ENCODE results near the gene VPS8. TPM values are rescaled to one million over a fixed set of nuclear protein-coding genes. Genes with fewer than 3 reads are reported as not detected.

VPS8 gene
- total RNA-seq, 1 donor from 2014 or later = 62.9 TPM

DNA sequence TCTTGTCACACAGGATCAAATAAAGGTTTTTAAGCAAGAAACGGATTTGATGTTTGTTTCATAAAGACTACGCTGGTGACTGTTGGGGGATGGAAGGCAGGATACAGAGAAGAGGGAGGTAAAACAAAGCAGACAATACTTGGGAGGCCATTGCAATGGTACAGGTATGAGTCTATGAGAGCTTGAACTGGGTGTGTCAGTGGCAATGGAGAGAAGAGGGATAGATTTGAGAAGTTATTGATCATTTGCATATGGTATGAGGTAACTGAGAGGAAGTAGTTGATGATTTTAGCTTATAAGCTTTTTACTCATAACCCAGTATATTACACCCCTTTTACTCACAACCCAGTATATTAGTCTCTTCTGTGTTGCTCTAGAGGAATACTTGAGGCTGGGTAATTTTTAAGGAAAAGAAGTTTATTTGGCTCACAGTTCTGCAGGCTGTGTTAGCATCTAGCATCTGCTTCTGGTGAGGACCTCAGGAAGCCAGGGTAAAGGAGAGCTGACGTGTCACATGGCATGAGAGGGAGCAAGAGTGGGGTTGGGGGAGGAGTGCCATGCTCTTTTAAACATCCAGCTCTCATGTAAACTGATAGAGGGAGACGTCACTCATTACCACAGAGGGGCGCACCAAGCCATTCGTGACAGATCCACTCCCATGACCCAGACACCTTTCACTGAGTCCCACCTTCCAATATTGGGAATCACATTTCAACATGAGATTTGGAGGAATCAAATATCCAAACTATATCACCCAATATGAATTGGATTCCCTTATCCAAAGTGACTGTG lies 153.9 kb downstream of the VPS8 start:
- Histone ChIP-seq H3K36me3 (peaks cover 31% of the 10 kb centered on the region), H3K27ac (no peak overlapping the region), H3K4me1 (no peaks in the 10 kb centered on the region), H3K27me3 (no peaks in the 10 kb centered on the region), H3K4me3 (no peak overlapping the region), H3K9me3 (no peaks in the 10 kb centered on the region)
- ATAC-seq (no peak), DNase-seq (no peak)
- TF ChIP-seq, protein P1, sequence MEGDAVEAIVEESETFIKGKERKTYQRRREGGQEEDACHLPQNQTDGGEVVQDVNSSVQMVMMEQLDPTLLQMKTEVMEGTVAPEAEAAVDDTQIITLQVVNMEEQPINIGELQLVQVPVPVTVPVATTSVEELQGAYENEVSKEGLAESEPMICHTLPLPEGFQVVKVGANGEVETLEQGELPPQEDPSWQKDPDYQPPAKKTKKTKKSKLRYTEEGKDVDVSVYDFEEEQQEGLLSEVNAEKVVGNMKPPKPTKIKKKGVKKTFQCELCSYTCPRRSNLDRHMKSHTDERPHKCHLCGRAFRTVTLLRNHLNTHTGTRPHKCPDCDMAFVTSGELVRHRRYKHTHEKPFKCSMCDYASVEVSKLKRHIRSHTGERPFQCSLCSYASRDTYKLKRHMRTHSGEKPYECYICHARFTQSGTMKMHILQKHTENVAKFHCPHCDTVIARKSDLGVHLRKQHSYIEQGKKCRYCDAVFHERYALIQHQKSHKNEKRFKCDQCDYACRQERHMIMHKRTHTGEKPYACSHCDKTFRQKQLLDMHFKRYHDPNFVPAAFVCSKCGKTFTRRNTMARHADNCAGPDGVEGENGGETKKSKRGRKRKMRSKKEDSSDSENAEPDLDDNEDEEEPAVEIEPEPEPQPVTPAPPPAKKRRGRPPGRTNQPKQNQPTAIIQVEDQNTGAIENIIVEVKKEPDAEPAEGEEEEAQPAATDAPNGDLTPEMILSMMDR (IDR thresholded peaks at IDR 0.05) = peak; percentile 6
- intact Hi-C loops (cut with DNase I) = no loop called here

DNA sequence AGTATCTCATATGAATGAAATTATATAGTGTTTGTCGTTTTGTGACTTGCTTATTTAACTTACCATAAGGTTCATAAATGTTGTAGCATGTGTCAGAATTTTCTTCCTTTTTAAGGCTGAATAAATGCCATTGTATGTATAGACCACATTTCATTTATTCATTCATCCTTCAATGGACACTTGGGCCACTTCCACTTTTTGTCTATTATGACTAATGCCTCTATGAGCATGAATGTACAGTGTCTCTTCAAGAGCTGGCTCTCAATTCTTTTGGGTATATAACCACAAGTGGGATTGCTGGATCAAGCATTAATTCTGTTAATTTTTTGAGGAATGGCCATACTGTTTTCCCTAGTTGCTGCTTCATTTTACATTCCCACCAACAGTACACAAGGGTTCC lies 156.1 kb downstream of the VPS8 start:
- Histone ChIP-seq H3K9me3 (no peaks in the 10 kb centered on the region), H3K4me3 (no peak overlapping the region), H3K27me3 (no peaks in the 10 kb centered on the region), H3K4me1 (no peaks in the 10 kb centered on the region), H3K27ac (no peak overlapping the region), H3K36me3 (peaks cover 48% of the 10 kb centered on the region)
- DNase-seq (no peak), ATAC-seq (no peak)
- TF ChIP-seq, protein P1 (IDR thresholded peaks at IDR 0.05) = no peak
- intact Hi-C loops (cut with DNase I) = no loop called here

DNA sequence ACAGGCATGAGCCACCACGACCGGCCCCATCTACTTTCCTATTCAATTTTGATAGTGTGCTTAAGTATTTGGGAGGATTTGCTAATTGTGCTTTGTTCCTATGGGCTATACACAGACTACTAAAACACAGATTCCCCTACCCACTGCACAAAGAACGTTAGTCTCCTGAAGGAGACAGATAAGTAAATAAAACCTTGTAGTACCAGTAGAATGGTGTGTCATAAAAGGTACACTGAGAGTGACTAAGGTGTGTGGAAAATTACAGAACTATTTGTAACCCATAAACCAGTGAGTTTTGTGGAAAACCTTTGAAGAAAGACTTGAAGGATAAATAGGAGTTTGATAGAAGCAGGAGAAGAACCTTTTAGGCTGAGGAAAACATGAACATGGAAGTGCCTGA lies 158.2 kb downstream of the VPS8 start:
- ATAC-seq (no peak), DNase-seq (no peak)
- Histone ChIP-seq H3K4me3 (no peak overlapping the region), H3K27me3 (no peaks in the 10 kb centered on the region), H3K36me3 (peaks cover 36% of the 10 kb centered on the region), H3K9me3 (peaks cover 3% of the 10 kb centered on the region), H3K4me1 (no peaks in the 10 kb centered on the region), H3K27ac (no peak overlapping the region)
- intact Hi-C loops (cut with DNase I) = no loop called here
- TF ChIP-seq, protein P1 (IDR thresholded peaks at IDR 0.05) = no peak

DNA sequence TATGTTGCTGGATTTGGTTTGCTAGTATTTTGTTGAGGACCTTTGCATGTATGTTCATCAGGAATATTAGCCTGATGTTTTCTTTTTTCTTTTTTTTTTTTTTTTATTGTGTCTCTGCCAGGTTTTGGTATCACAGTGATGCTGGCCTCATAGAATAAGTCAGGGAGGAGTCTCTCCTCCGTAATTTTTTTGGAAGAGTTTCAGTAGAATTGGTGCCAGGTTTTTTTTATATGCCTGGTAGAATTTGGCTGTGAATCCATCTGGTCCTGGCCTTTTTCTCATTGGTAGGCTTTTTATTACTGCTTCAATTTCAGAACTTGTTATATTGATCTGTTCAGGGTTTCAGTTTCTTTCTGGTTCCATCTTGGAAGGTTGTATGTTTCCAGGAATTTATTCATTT lies 165.8 kb downstream of the VPS8 start:
- Histone ChIP-seq H3K27me3 (no peaks in the 10 kb centered on the region), H3K36me3 (peaks cover 11% of the 10 kb centered on the region), H3K4me1 (no peaks in the 10 kb centered on the region), H3K4me3 (no peak overlapping the region), H3K27ac (no peak overlapping the region), H3K9me3 (peaks cover 4% of the 10 kb centered on the region)
- ATAC-seq (no peak), DNase-seq (no peak)
- TF ChIP-seq, protein P1 (IDR thresholded peaks at IDR 0.05) = no peak
- intact Hi-C loops (cut with DNase I) = no loop called here

DNA sequence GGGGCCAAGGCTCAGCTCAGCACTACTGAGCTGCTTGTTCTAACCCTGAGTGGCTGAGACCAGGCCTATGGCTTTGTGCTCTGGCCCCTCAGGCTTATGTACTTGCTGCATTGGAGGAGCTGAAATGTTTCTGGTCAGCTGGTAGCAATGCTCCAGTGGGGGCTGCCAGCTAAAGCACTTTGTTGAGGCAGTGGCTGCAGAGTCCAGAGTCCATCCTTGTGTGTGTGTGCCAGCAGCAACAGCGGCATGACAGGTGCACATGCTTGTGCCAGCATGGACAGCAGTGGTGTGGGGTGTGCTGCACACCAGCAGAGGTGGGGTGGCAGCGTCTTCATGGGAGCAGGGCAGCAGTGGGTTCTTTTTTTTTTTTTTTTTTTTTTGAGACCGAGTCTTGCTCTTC lies 169.1 kb downstream of the VPS8 start:
- Histone ChIP-seq H3K4me1 (no peaks in the 10 kb centered on the region), H3K4me3 (no peak overlapping the region)

More for the DNA sequence above, 169.1 kb downstream of the VPS8 start:
- ATAC-seq (no peak), DNase-seq (no peak)
- Histone ChIP-seq H3K9me3 (no peaks in the 10 kb centered on the region), H3K27me3 (no peaks in the 10 kb centered on the region), H3K27ac (no peak overlapping the region), H3K36me3 (peaks cover 32% of the 10 kb centered on the region)
- intact Hi-C loops (cut with DNase I) = no loop called here
- TF ChIP-seq, protein P1 (IDR thresholded peaks at IDR 0.05) = no peak

All from upper lobe of right lung (tissue), 1 donor.